WI38 (cell line): Measurements from ENCODE around the gene ATP1A4.

Experiments
- H3K4me3 ChIP-seq: 2 replicates; pipeline ENCODE4 v1.5.1; 2011; ENCODE audit warnings: low read depth, mild to moderate bottlenecking, control low read depth, low read length
- TF ChIP-seq, protein P1 (sequence below): IDR thresholded peaks from 2 replicates; pipeline ENCODE4 v1.5.1; 2012; ENCODE audit warnings: low read depth, mild to moderate bottlenecking, control low read depth, low read length

ATP1A4 gene

DNA sequence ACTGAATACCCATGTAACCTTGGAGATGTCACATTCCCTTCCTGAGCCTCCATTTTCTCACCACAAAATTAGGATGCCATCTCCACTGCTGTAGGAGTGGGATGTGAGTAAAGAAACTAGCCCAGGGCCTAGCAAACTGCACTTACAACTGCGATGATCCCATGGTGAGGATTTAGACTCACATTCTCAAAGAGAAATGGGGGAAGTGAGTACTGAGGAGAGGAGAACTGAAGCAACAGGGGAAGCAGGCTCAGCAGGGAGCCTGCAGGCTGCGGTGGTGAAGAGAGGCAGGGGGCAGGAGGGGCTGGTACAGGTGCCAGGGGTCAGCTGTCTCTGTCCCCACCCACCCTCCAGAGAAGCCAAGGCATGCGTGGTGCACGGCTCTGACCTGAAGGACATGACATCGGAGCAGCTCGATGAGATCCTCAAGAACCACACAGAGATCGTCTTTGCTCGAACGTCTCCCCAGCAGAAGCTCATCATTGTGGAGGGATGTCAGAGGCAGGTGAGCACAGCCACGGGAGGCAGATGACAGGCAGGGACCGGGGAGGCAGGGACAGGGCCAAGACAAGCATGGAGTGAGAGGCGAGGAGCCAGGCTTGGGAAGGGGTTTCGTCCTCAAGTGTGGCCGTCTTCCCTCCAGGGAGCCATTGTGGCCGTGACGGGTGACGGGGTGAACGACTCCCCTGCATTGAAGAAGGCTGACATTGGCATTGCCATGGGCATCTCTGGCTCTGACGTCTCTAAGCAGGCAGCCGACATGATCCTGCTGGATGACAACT is 16.4 kb upstream of the ATP1A4 start:
- TF ChIP-seq, protein P1, sequence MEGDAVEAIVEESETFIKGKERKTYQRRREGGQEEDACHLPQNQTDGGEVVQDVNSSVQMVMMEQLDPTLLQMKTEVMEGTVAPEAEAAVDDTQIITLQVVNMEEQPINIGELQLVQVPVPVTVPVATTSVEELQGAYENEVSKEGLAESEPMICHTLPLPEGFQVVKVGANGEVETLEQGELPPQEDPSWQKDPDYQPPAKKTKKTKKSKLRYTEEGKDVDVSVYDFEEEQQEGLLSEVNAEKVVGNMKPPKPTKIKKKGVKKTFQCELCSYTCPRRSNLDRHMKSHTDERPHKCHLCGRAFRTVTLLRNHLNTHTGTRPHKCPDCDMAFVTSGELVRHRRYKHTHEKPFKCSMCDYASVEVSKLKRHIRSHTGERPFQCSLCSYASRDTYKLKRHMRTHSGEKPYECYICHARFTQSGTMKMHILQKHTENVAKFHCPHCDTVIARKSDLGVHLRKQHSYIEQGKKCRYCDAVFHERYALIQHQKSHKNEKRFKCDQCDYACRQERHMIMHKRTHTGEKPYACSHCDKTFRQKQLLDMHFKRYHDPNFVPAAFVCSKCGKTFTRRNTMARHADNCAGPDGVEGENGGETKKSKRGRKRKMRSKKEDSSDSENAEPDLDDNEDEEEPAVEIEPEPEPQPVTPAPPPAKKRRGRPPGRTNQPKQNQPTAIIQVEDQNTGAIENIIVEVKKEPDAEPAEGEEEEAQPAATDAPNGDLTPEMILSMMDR = no peak

DNA sequence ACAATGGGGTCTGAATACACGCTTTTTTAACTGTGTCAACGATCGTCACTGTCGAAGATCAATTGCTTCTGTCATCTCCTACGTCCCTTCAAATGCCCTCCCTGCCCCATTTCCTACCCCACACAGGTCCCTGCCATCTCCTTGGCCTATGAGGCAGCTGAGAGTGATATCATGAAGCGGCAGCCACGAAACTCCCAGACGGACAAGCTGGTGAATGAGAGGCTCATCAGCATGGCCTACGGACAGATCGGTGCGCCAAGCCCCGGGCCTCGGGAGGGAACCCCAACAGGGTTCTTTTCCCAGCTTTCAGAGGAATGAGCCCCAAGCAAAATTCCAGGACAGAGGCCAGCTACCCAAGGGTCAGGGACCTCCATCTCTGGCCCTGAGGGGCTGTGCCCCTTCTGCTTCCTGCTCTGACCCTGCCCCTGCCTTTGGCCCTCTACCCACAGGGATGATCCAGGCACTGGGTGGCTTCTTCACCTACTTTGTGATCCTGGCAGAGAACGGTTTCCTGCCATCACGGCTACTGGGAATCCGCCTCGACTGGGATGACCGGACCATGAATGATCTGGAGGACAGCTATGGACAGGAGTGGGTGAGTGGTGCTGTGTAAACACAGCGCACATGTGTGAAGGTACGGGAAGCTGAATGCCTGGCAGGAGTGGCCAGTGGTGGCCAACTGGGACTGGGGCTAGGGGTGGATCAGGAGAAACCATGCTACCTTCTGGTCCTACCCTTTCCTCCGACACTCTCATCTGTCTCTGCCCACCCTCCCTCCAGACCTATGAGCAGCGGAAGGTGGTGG is 15.1 kb upstream of the ATP1A4 start:
- TF ChIP-seq, protein P1 = no peak

More for the DNA sequence above, 16.4 kb upstream of the ATP1A4 start:
- H3K4me3 ChIP-seq = no peak overlapping the region

DNA sequence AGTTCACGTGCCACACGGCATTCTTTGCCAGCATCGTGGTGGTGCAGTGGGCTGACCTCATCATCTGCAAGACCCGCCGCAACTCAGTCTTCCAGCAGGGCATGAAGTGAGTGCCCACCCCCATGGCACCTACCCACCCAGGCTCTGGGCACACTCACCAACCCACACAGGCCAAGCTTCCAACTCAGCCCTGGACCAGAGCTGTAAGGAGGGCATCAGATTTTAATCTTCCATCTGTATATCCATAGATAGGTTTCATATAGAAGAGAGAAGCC is 14.5 kb upstream of the ATP1A4 start:
- no peak overlapping the region for H3K4me3 ChIP-seq
- TF ChIP-seq, protein P1 = no peak

More for the DNA sequence above, 15.1 kb upstream of the ATP1A4 start:
- H3K4me3 ChIP-seq = no peak overlapping the region

DNA sequence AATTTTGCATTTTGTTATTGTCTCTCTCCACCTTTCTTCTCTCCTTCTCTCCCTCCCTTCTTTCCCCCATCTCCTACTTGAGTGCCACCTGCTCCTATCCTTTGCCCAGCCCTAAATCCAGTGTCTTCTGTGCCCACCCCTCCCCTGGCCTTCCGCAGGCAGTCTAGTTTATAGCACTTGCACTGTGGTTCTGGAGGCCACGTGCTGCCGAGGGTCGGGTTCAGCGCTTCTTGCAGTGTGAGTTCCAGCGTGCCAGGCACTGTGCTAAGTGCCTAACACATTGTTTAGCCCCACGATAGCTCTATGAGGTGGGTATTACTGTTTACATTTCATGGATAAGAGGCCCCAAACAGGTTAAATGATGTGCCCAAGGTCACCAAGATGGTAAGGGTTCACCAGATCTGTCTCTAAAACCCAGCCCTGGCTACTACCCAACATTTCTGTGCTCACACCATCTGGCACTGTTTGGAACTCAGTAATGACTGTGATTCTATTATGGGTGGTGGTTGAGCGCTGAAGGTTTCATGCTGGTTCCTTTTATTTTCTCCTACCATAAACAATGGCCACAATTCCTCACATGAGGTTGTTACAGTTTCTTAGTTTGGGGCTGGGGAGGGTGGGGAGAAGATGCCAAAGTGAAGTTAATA is 14.1 kb upstream of the ATP1A4 start:
- H3K4me3 ChIP-seq = no peak overlapping the region
- TF ChIP-seq, protein P1 = no peak

DNA sequence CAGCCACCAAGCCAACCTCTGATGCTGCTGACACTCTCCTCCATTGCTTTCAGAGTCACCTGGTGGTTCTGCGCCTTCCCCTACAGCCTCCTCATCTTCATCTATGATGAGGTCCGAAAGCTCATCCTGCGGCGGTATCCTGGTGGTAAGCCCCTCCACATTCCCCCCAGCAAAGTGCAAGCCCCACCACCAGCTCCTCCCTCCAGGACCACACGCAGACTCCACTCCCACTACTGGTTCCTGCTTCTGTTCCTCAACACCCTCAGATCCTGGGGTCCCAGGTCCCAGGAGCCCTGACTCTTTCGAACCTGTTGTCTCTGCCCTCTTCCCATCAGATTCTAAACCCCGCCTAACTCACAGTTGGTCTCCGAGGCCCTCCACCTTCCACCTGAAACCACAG is 11.6 kb upstream of the ATP1A4 start:
- no peak overlapping the region for H3K4me3 ChIP-seq
- TF ChIP-seq, protein P1 = no peak

DNA sequence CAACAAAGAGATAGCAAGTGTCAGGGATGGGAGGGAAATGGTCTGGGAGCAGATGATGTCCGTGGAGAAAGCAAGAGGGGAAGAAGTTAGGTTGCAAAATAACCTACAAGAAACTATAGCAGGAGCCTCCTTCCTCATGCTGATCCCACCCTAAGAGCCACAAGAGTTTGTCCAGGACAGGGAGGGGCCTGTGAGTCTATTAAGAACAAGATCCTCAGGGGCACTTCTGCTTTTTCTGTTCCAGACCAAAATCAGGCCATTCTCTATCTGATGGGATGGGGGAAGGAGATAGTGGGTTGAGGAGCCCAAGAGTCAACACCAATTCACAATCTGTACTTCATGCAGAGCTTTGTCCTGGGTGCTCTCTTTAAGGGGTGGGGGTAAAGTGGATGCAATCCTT is 7.7 kb upstream of the ATP1A4 start:
- TF ChIP-seq, protein P1 = no peak
- no peak overlapping the region for H3K4me3 ChIP-seq

DNA sequence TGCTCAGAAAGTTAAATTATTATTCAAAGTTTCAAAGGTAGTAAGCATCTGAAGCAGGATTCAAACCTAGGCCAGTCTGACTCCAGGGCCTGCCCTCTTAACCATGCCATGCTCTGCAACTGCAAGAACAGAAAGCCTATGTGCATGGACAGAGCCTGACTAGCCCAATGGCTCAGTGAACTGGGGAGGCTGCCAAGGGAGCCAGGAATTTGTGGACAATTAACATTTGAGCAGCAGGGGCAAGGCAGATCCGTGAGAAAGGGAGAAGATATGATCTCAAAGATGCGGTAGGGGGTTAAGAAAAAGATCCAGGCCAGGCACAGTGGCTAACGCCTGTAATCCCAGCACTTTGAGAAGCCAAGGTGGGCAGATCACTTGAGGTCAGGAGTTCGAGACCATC is 6.5 kb upstream of the ATP1A4 start:
- no peak overlapping the region for H3K4me3 ChIP-seq
- TF ChIP-seq, protein P1 = no peak
